Activated CD8-positive, alpha-beta memory T cell treated with anti-CD3 and anti-CD28 coated beads, Interleukin-2, amount 50 U/mL, for 48 hours (primary cell): ENCODE data around the gene CRNKL1.

Experiments used
- DNase-seq: peaks from one replicate; pipeline ENCODE4 v3.0.0-alpha.2; 2020

Gene CRNKL1

DNA sequence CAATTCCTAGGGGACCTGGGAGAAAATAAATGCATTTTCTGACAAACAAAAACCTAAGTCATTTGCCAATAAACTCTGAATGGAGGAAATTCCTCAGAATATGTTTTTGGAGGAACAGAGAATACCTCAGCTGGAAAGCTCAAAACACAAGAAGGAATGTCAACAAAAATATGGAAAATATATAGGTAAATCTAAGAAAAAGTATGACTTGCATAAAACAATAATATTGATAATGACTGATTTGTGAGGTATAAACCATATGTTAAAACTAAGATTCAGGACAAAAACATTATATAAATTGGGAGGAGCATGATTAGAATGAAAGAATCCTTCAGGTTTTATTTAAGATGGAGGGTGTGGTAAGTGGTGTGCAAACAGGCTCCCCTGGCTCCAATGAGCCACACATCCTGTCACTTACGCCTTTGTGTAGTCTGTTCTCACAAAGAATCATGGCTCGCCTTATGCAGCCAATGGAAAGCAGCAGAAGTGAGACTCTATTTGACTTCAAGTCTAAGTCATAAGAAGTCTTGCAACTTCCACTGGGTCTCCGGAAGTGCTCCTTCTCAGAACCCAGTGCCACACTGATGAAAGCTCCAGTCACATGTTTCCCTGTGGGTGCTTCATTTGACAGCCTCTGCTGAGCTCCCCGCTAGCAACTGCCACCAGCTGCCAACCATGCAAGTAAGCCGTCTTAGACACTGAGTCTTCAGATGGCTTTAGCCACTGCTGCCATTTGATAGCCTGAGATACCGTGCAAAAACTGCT, 8.2 kb upstream of the CRNKL1 start:
- no peak for DNase-seq

DNA sequence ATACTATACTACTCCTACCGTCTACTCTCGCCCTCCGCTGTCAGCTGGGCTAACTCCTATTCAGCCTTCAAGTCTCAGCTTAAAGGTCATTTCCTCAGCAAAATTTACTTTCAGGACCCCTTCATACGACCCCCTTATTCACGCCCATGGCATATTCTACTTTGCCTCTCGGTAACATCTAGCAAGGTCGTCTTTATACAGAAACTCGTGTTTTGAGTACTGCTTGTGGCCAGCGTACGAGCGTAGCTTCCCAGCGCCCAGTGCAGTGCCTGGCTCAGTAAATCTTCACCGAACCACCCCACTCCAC, 546 bp downstream of the CRNKL1 start:
- no peak for DNase-seq

DNA sequence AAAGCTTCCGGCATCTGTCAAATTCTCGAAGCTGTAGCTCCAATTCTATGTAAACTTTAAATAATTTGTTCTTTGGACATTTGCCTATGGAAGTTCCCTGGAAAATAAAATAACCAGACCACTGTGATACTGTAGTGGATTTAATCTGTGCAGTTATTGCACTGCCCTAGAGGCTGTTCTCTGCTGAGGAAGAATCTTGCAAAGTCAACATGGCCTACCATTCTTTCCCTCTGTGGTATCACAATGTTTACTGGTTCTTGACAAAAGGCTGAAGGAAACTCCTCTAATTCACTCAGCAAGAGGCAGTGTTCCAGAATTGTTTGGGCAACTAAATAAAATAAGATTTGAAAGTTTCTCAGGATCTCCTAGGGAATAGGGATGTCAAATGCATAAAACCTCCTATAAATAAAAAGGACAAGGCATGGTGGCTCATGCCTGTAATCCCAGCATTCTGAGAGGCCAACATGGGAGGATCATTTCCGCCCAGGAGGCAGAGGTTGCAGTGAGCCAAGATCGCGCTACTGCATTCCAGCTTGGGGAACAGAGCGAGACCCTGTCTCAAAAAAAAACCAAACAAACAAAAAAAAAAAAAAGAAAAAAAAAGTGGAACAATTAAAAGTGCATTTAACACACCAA, 12.4 kb downstream of the CRNKL1 start:
- DNase-seq, result no peak

DNA sequence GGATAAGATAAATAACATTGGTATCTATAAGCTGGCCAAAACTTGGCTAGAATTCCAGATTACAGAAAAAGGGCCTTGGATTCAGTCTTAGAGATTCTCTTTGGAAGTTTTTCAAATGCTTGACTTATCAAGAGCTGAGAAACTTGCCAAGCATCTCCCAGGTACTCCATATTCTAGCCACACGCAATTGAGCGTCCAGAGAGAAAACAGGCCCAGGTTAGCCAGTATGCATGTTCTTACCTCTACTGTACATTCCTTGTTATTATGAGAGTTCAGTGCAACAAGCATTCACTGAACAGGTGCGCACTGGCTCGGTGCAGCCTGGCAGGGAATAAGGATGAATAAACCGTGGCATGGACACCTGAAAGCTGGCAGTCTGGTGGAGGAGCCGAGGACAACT, 13.7 kb downstream of the CRNKL1 start:
- DNase-seq, result no peak

DNA sequence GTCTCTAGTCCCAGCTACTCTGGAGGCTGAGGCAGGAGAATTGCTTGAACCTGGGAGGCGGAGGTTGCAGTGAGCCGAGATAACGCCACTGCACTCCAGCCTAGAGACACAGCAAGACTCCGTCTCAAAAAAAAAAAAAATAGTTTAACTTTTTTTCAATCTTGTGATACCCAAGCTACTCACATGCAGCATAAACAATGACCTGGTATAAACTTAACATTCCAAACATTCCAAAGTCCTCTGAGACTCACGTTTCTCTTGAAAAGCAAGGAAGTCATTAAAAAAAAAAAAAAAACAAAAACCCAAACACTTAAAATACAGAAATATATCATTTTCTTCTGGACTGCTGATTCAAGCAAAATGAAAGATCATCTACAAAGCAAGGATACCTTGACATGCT, 14.3 kb downstream of the CRNKL1 start:
- DNase-seq, result no peak

DNA sequence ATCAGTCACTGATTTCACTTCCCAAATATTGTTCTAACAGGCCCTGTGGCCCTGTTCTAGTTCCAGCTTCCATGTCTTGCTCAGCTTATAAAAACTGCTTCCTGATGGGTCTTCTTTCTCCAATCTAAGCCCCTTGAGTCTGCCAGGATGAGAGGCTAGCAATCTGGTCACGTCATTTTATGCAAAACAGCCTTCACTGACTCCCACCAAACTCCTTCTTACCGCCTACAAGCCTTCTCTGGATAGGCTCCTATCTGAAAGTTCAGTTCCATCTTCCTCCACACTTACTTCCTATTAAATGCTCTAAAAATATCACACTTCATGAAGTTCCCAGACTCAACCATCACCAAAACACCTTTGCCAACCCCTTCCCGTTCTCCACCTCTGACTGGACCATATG, 15.5 kb downstream of the CRNKL1 start:
- DNase-seq, result no peak

DNA sequence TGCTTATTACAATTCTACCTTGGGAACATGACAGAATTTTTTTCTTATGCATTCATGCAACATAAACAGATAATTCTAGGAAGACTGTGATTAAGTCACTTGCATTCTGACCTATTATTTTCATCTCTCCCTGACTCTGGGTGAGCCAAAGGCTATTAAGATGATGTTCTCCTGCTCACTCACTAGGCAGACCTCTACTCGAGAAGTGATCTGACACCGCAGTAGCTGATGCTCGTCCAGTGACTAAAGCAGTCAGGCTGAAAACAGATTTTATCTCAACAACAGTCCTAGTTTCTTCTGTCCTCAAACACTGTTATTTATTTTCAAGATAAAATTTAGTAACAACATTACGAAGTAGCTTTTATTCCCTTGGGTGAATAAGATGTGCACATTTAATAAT, 17.8 kb downstream of the CRNKL1 start:
- DNase-seq, result no peak

DNA sequence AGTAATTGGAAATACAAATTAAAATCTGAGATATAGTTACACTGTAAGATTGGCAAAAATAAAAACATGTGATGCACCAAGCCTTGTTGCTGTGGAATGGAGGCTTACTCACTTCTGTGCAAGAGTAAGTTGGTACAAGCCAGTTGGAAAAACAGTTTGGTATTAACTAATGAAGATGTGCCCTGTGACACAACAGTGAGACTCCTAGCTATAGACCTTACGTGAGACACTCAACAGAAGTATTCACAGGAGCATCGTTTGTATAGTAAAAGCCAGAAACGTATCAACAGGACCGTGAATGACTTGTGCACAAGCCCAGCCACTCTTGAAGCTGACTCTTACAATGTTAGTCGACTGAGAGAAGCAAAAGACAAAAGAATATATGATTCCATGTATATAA, 20.5 kb downstream of the CRNKL1 start:
- no peak for DNase-seq

DNA sequence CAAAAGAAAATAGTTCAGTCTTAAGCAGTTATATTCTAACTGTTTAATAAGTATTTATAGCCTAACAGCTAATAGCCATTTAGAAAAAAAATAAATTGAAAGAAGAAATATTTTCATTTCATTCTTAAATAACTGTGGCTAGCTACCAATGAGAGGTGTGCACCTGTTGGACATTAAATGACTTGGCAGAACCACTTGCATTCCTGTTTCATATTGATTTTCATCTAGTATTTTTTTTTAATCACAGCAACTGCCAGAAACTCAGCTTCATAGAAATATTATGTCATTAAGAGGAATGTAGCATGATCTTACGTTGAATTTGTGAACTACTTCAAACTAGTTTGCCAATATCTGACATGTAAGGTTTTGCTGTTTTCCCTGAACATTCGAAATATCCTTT, 25.0 kb downstream of the CRNKL1 start:
- no peak for DNase-seq

DNA sequence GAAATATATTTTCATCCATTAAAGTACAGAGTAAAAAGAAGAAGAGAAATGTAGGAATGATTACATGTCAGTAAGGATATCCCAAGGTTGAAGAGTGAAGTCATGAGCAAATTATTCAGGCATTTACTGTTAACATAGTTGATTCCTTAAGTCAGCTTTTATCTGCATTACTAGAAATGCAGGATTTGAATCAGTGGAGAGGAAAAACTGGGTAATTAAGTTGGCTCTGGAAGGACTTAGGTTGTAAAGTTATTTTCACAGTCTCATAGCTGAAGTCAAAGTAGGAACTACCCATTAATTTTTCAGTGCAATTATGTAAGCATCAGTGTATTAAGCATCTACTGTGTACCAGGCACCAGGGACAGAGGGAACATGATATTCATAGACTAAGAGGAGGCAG, 27.3 kb downstream of the CRNKL1 start:
- no peak for DNase-seq

DNA sequence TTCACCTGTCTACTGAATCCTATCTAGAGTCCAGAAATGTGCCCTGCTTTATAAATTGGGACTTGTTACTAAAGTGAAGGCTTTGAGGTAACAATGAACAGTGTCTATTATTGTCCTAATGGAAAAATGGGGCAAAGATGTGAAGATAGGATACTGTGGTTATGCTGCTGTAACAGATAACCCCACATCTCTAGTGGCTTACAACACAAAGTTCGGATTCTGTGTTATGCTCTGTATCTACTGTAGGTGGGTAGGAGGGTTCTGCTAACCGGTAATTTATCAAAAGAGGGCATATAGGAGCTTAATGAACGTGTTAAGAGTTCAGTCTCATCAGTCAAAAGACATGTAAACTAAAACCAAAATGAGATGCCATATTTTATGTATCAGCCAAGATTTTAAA, 28.9 kb downstream of the CRNKL1 start:
- no peak for DNase-seq

DNA sequence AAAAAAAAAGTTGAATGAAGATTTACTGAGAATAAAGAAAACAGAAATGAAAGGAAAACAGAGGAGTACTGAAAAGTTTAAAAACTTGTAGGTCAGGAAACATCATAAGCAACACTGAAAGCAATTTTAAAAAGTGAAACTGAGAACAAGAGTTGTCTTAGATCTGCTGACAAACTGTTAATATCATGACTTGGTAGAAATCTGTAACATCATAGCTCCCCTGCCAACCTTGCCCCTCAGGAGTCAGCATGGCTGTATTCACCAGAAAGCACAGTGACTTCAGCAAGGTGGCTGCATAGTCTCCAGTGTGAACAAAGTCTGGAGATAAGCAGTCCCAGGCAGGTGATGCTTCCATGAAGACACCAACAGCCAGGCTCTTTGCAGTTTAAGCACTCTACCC, 29.8 kb downstream of the CRNKL1 start:
- no peak for DNase-seq

DNA sequence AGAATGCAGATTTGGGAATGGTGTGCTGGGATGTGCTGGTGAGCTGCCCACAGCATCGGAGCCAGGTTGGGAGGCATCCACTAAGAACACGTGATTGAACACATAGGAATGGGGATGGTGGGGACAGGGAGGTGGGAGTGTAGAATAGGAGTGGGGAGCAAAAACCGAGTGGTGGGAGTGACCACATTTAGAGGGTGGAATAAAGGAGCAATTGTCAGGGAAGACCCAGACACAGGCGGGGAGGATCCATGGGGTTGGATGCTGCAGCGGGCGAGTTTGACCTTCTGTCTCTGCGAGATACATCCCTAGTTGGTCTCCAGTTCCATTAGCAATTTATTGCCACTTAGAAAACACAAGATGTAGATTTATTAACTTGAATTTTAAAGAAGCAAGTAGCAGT, 30.4 kb downstream of the CRNKL1 start:
- DNase-seq, result no peak

DNA sequence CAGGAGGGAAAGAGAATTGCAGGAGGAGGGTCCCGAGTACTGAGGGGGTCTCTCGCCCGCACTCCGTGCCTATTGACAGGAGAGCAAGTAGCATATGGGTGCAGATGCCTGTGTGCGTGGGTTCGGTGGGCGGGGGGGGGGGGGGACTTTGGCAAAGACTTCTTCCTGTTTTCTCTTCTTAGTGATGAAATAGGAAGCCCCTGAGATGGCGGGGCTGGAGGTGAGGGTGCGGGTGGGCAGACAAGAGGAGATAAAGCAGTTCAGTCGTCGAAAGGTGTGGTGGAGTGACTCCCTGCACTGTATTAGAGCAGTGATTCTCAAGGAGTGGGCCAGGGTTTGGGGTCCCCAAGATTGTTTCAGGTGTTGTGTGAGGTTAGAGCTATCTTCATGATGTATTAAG, 31.4 kb downstream of the CRNKL1 start:
- DNase-seq, result no peak

DNA sequence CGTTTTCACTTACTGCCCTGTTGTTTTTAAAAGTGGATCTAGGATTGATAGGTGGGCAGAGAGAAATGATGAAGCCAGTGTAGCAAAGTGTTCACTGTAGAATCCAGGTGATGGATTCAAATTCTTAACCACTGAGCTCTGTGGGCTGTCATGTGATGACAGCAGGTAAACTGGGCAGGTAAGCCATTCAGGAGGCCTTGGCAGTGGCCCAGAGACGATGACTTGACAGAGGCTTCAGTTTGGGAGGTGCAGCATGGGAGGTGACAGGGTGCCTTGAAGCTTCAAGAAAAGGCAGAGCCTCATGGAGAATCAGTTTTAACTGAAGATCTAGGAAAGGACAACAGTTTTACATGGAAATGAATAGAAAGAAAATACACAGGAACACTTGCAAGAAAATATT, 33.1 kb downstream of the CRNKL1 start:
- DNase-seq, result no peak

DNA sequence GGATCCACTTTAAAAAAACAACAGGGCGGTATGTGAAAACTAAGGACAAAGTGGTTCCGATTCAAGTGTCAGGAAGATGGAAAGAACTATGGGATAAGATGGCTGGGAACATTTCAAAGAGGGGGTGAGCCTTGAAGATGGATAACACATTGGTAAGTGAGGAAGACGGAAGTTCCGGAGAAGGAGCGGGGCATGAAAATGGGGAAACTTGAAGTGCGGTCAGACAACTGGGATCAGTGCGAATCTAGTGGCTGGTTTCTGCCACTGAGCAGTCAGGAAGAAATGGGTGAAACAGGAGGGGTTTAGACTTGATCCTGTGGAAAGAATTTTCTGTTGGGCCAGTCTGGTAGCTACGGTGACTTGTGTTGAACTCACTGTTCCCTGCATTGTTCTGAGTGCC, 33.9 kb downstream of the CRNKL1 start:
- no peak for DNase-seq

DNA sequence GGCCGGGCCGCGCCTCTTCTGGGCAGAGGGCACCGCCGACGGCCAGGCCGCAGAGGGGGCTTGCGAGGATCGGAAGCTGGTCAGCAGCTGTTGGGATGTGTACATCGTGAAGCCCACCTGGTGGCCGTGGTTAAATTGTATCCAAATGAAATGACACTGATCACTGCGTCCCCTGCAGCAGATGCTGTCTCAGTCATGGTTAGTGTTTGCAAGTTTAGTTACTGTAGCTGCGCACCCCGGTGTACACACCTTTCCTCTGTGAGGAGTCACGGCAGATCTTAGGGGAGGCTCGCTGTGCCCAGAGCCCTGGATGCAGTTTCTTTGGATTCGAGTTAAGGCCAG, 34.5 kb downstream of the CRNKL1 start:
- DNase-seq, result no peak

DNA sequence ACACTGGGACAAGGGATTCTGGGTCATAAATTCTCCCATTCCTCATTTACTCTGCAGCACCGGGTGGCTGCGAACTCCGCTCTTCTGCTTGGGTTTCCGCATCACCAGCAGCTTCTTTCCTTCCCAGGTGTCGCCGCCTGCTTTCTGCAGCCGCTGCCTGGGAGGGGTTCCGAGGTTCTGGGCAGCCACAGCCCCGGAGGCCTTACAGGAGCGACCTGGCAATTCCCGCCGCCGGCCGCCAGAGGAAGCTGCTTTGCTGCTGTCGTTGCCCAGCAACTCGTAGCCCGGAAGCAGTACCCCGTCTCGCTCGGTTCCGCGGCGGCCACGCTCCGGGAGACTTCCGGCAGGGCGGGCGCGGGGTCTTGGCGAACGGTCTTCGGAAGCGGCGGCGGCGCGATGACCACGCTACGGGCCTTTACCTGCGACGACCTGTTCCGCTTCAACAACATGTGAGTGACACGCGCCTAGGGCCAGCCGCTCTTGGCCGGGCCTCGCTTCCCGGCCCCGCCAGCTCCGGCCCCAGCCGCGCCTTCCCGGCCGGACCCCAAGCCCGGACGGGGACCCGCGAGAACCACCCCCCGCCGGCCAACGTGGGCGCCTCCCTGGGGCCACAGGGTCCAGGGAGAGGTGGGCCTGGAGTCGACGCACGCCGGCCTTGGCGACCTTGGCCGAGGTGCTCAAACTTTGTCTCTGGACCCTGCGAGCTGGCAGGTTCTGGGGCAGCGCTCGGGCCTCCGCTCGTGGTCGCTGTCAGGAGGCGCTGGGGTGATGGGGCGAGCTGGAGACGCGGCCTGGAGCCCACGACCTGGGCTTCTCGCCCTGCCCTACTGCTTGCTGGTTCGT, 35.0 kb downstream of the CRNKL1 start, which contains the start of gene NAA20:
Gene NAA20 (plus strand): TSS at position 362 of the 843 bp plus-strand sequence. CDS start 35 bp downstream, at position 397.
- peak; percentile 95 for DNase-seq

DNA sequence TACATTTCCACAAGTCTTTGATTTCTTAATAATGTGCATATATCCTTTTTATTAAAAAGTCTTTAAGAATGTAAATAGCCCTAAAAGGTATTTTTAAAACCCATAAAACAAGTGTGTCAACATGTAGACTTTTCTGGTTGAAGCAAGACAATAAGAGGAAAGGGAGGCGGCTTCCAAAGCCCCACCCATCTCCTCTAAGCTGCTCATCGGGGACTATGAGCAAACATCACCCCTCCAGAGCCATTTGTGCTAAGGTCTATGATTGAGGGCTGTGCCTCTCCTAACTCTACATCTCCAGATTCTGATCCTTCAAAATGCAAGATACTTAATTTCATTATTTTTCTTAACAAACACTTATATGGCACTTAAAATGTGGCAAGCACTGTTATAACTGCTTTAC, 37.6 kb downstream of the CRNKL1 start:
- no peak for DNase-seq

DNA sequence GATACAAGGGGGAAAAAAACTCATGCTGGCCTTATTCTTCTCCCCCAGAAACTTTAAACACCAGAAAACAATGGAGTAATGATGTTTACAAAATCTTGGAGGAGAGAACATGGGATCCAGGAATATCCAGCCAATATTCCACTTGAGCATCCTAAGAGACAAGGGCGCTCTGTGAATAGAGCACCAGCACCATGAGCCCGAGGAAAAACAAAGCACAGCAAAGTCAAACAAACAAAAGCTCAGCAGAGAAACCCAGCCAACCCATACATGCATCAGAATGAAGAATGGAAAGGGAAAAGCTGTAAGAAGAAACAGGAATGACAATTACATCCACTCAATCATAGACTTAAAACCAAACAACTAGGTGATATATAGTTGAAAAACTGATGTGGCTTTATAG, 39.7 kb downstream of the CRNKL1 start:
- no peak for DNase-seq

DNA sequence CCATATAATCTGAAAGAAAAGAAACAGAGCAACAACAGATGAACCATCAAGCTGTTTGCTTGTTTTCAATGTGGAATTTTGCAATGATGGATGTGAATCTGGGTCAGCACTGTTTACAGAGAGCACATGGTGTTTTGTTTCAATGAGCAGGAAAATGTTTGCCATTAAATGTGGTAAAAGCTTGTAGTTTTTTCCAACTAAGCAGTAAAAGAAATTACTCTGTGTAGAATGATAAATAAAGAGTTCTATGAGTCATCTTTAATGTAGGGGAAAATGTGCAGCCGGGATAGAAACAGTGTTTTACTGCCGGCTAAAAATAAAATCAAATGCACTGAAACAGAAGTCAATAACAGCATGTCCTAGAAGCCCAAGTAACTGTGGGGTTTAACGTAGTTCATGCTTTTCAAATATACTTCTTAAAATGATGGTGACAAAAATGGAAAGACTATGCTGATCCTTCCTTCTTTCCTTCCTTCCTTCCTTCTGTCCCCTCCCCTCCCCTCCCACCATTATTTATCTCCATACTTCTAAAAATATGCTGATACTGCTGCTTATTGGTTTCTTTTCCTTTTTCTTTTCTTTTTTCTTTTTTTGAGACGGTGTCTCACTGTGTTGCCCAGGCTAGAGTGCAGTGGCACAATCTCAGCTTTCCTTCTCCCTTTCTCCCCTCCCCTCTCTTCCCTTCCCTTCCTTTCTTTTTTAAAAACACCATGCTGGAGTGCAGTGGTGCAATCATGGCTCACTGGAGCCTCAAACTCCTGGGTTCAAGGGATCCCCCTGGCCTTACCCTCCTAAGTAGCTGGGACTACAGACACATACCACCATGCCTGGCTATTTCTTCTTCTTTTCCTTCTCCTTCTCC, 41.4 kb downstream of the CRNKL1 start:
- no peak for DNase-seq

DNA sequence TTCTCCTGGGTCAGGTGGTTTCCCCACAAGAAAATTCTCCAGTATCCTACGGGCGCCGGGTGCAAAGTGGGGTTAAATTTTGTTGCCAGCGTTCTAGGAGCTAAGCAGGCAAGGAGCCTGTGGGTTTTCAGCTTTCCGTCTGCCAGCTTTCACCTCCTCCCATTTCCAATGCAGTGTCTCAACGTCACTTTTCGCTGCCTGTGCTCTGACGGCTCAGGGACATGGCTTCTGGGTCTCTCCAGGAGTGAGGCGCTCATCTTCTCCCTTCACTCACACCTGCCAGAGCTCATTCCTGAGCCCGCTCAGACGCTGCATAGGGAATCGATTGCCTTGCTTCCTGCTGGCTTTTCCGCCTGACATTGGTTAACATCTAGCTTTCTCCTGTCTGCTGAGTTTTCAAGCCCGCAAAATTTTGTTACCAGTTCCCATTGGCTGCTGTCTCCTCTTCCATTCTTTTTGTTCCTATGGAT, 42.4 kb downstream of the CRNKL1 start:
- DNase-seq, result no peak

DNA sequence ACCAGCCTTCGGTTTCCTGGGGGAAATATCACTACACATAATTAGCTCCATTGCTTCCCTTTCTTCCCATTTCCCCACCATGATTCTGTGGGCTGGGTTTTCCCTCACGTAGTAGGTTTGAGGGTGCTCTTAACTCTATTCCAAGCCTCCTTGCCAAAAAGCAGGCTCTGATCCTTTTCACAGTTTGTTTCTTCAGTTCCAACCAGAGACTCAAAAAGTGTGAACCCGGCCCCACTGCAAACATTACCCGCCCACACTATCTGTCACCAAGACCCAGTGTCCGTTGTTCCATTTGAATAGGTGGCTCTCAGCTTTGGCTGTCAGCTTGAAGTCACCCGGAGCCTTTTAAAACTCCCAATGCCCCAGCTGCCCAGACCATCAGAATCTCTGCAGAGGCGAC, 46.9 kb downstream of the CRNKL1 start:
- no peak for DNase-seq
